ENCODE results near the gene PMVK. TPM values are rescaled to one million over a fixed set of nuclear protein-coding genes. Genes with fewer than 3 reads are reported as not detected.

The PMVK gene
- total RNA-seq, 2 experiments from 2014 or later = 42.6 to 44.1 TPM

GRCh38 chr1:154955718-154956543, 19.4 kb upstream of the PMVK start, which contains the start of gene PBXIP1:
Gene PBXIP1, minus strand, starts transcription at chr1:154956099. Its CDS starts 2,378 bp downstream, at chr1:154953721.
- CTCF ChIA-PET = interaction anchor here (0.5 to 5.2 kb wide), 13 partner anchors 10 to 409 kb away, joined by 3 to 20 read pairs (median 3); partner anchors contain the start of genes CKS1B and PMVK

GRCh38 chr1:154955039-154955717, 18.7 kb upstream of the PMVK start:
- ChIA-PET POLR2A (interaction anchor here (1.0 to 1.2 kb wide), 4 partner anchors 18 to 46 kb away, joined by 3 to 4 read pairs (median 4); partner anchors contain the start of gene PMVK), CTCF (interaction anchor here (0.8 to 5.2 kb wide), 12 partner anchors 11 to 408 kb away, joined by 3 to 20 read pairs (median 3); partner anchors contain the start of gene PMVK)

More at GRCh38 chr1:154955718-154956543, 19.4 kb upstream of the PMVK start, which contains the start of gene PBXIP1:
- POLR2A ChIA-PET = interaction anchor here (1.0 to 1.2 kb wide), 3 partner anchors 18 to 43 kb away, joined by 3 to 4 read pairs (median 3); partner anchors contain the start of gene PMVK

GRCh38 chr1:154954541-154954940, 18.0 kb upstream of the PMVK start:
- ChIA-PET POLR2A (interaction anchor here (1.2 kb wide), 2 partner anchors 19 to 47 kb away, joined by 3 to 4 read pairs; no protein-coding TSS in a partner anchor), CTCF (interaction anchor here (1.2 to 5.2 kb wide), 6 partner anchors 18 to 408 kb away, joined by 3 to 20 read pairs (median 3); partner anchors contain the start of gene PMVK)

GRCh38 chr1:154953611-154954038, 17.1 kb upstream of the PMVK start:
- CTCF ChIA-PET = interaction anchor here (0.6 to 5.2 kb wide), 6 partner anchors 20 to 1217 kb away, joined by 3 to 20 read pairs (median 4); no protein-coding TSS in a partner anchor
- POLR2A ChIA-PET = no interaction called here

- ChIA-PET POLR2A (interaction anchor here (1.0 to 1.6 kb wide), 2 partner anchors 12 to 15 kb away, joined by 3 to 5 read pairs; no protein-coding TSS in a partner anchor), CTCF (interaction anchor here (0.6 to 5.2 kb wide), 7 partner anchors 12 to 339 kb away, joined by 3 to 20 read pairs (median 3); no protein-coding TSS in a partner anchor)
Observed at GRCh38 chr1:154952664-154953063, 16.1 kb upstream of the PMVK start.

- POLR2A ChIA-PET = interaction anchor here (1.0 to 1.6 kb wide), 2 partner anchors 12 to 15 kb away, joined by 3 to 5 read pairs; no protein-coding TSS in a partner anchor
- CTCF ChIA-PET = interaction anchor here (0.9 to 5.2 kb wide), 6 partner anchors 12 to 282 kb away, joined by 3 to 20 read pairs (median 4); no protein-coding TSS in a partner anchor
Observed at GRCh38 chr1:154951901-154952657, 15.6 kb upstream of the PMVK start.

GRCh38 chr1:154948079-154948478, 11.6 kb upstream of the PMVK start:
- CTCF ChIA-PET = no interaction called here
- POLR2A ChIA-PET = no interaction called here

GRCh38 chr1:154945962-154946850, 9.7 kb upstream of the PMVK start:
- POLR2A ChIA-PET = no interaction called here
- CTCF ChIA-PET = interaction anchor here (0.5 to 1.1 kb wide), 3 partner anchors 49 to 164 kb away, joined by 3 to 5 read pairs (median 4); no protein-coding TSS in a partner anchor

GRCh38 chr1:154945160-154945961, 8.8 kb upstream of the PMVK start:
- CTCF ChIA-PET = interaction anchor here (0.5 to 1.2 kb wide), 4 partner anchors 50 to 164 kb away, joined by 3 to 5 read pairs (median 4); no protein-coding TSS in a partner anchor

GRCh38 chr1:154944401-154945159, 8.1 kb upstream of the PMVK start:
- CTCF ChIA-PET = interaction anchor here (0.6 to 1.3 kb wide), 8 partner anchors 38 to 339 kb away, joined by 3 to 5 read pairs (median 4); partner anchors contain the start of gene FLAD1
- POLR2A ChIA-PET = no interaction called here

More at GRCh38 chr1:154945160-154945961, 8.8 kb upstream of the PMVK start:
- POLR2A ChIA-PET = no interaction called here

GRCh38 chr1:154943649-154944400, 7.3 kb upstream of the PMVK start:
- POLR2A ChIA-PET = interaction anchor here (0.5 to 0.6 kb wide), 2 partner anchors 60 to 335 kb away, joined by 3 to 4 read pairs; no protein-coding TSS in a partner anchor

GRCh38 chr1:154941333-154942013, 5.0 kb upstream of the PMVK start:
- ChIA-PET CTCF (interaction anchor here (1.2 kb wide), 1 partner anchor 272 kb away, joined by 3 read pairs; no protein-coding TSS in a partner anchor), POLR2A (no interaction called here)

More at GRCh38 chr1:154943649-154944400, 7.3 kb upstream of the PMVK start:
- CTCF ChIA-PET = interaction anchor here (0.6 to 1.3 kb wide), 8 partner anchors 39 to 339 kb away, joined by 3 to 5 read pairs (median 4); partner anchors contain the start of gene FLAD1

- CTCF ChIA-PET = interaction anchor here (1.2 kb wide), 1 partner anchor 271 kb away, joined by 3 read pairs; no protein-coding TSS in a partner anchor
- POLR2A ChIA-PET = interaction anchor here (0.5 to 0.8 kb wide), 2 partner anchors 10 to 12 kb away, joined by 3 to 4 read pairs; no protein-coding TSS in a partner anchor
Observed at GRCh38 chr1:154940651-154941194, 4.2 kb upstream of the PMVK start.

GRCh38 chr1:154940213-154940560, 3.7 kb upstream of the PMVK start:
- CTCF ChIA-PET = interaction anchor here (0.9 to 1.2 kb wide), 2 partner anchors 15 to 270 kb away, joined by 3 read pairs; partner anchors contain the start of gene PBXIP1

More at GRCh38 chr1:154940213-154940560, 3.7 kb upstream of the PMVK start:
- POLR2A ChIA-PET = interaction anchor here (0.5 to 0.8 kb wide), 2 partner anchors 9 to 12 kb away, joined by 3 to 4 read pairs; no protein-coding TSS in a partner anchor

Measured in activated CD8-positive, alpha-beta memory T cell treated with anti-CD3 and anti-CD28 coated beads for 36 hours (primary cell).